Measurements from ENCODE around the gene PDSS1.

PDSS1 gene

DNA sequence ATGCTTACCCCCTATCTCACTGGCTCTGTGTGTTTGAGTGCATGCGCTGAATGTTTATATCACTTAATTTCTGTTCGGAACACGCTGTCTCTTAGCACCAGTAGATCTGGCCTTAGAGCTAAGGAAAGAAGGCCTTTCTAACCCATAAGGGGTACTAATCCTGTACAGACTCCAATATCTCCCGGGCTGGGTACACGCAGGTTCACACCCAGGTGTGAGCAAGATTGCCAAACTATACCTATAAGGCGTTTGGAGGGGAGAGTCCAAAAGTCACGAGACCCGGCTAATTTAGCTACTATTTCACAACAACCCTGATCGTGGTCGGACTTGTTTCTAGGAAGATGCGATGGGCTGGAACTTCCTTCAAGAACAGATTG lies 727 bp upstream of the PDSS1 start:
- Histone ChIP-seq H3F3A (ENCODE audit: insufficient read depth, low read length) (no peaks in the 10 kb centered on the region), H3K9me2 (replicated peaks; ENCODE audit: insufficient read depth, low read length) (no peaks in the 10 kb centered on the region), H3K79me2 (ENCODE audit: low read length) (peaks cover 41% of the 10 kb centered on the region), H3K27me3 (replicated peaks; ENCODE audit: insufficient read depth, low read length) (no peaks in the 10 kb centered on the region), H3K4me2 (ENCODE audit: low read depth, low read length) (peak overlapping the region; percentile 99), H3K4me1 (ENCODE audit: low read length) (peaks cover 5% of the 10 kb centered on the region; the same call in 1 of the 2 replicates), H3K4me3 (ENCODE audit: low read length) (peak overlapping the region; percentile 86), H3K9me3 (replicated peaks; ENCODE audit: insufficient read depth, low read length) (no peaks in the 10 kb centered on the region), H2AFZ (ENCODE audit: low read length) (peak overlapping the region; percentile 94), H4K20me1 (ENCODE audit: insufficient read depth, low read length) (no peaks in the 10 kb centered on the region), H3K9ac (ENCODE audit: low read length) (peak overlapping the region; percentile 93), H3K27ac (ENCODE audit: low read length) (peak overlapping the region; percentile 81; the same call in 1 of the 2 replicates), H3K36me3 (replicated peaks; ENCODE audit: insufficient read depth, low read length) (no peaks in the 10 kb centered on the region)
- DNase-seq: no peak
- TF ChIP-seq EZH2phosphoT487 (IDR thresholded peaks at IDR 0.05; ENCODE audit: low read length): no peak
- TF ChIP-seq EZH2 (optimal IDR thresholded peaks at IDR 0.05; ENCODE audit: low read depth, low read length): no peak
- TF ChIP-seq, protein P1, sequence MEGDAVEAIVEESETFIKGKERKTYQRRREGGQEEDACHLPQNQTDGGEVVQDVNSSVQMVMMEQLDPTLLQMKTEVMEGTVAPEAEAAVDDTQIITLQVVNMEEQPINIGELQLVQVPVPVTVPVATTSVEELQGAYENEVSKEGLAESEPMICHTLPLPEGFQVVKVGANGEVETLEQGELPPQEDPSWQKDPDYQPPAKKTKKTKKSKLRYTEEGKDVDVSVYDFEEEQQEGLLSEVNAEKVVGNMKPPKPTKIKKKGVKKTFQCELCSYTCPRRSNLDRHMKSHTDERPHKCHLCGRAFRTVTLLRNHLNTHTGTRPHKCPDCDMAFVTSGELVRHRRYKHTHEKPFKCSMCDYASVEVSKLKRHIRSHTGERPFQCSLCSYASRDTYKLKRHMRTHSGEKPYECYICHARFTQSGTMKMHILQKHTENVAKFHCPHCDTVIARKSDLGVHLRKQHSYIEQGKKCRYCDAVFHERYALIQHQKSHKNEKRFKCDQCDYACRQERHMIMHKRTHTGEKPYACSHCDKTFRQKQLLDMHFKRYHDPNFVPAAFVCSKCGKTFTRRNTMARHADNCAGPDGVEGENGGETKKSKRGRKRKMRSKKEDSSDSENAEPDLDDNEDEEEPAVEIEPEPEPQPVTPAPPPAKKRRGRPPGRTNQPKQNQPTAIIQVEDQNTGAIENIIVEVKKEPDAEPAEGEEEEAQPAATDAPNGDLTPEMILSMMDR (IDR thresholded peaks at IDR 0.05; ENCODE audit: low read length): no peak

DNA sequence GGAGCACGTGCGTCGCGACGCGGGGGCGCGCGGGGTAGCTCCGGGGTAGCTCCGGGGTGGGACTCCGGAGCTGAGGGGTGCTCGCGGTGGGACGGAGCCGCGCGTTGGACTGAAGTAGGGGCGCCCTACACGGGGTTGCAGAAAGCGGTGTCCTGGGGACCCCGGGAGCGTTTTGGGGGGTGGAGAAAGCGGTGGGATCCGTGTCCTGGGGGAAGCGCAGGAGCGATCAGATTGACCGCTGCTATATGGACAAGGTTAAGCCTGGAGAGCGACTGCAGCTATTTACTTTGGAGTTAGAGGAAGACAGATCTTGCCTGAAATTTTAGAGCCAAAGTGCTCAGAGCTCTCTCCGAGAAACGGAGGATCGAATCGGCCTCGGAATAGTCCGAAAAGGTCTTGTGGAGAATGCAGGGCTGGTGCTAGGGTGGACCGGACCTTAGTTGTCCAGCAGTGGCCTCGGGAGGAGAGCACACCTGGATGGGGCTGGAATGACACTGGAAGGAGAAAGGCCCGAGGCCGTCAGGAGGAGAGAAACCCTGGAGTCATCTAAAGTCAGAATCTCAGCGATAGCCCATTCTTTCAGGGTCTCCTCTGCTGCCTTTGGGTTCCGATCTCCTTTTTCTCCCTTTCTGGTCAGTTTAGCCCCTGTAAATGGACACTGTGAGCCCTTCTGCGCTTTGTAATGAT lies 564 bp downstream of the PDSS1 start:
- Histone ChIP-seq H3F3A (ENCODE audit: insufficient read depth, low read length) (no peaks in the 10 kb centered on the region), H3K36me3 (replicated peaks; ENCODE audit: insufficient read depth, low read length) (no peaks in the 10 kb centered on the region), H3K4me2 (ENCODE audit: low read depth, low read length) (peak overlapping the region; percentile 72), H3K9ac (ENCODE audit: low read length) (peak overlapping the region; percentile 93), H3K9me3 (replicated peaks; ENCODE audit: insufficient read depth, low read length) (no peaks in the 10 kb centered on the region), H3K4me3 (ENCODE audit: low read length) (peak overlapping the region; percentile 86), H2AFZ (ENCODE audit: low read length) (peak overlapping the region; percentile 71), H3K9me2 (replicated peaks; ENCODE audit: insufficient read depth, low read length) (no peaks in the 10 kb centered on the region), H3K79me2 (ENCODE audit: low read length) (peaks cover 54% of the 10 kb centered on the region), H3K27me3 (replicated peaks; ENCODE audit: insufficient read depth, low read length) (no peaks in the 10 kb centered on the region), H4K20me1 (ENCODE audit: insufficient read depth, low read length) (no peaks in the 10 kb centered on the region), H3K27ac (ENCODE audit: low read length) (peak overlapping the region; percentile 81; the same call in 1 of the 2 replicates), H3K4me1 (ENCODE audit: low read length) (peaks cover 5% of the 10 kb centered on the region; the same call in 1 of the 2 replicates)
- TF ChIP-seq, protein P1 (IDR thresholded peaks at IDR 0.05; ENCODE audit: low read length): no peak
- TF ChIP-seq EZH2phosphoT487 (IDR thresholded peaks at IDR 0.05; ENCODE audit: low read length) (no peak), EZH2 (optimal IDR thresholded peaks at IDR 0.05; ENCODE audit: low read depth, low read length) (no peak)
- DNase-seq: no peak

DNA sequence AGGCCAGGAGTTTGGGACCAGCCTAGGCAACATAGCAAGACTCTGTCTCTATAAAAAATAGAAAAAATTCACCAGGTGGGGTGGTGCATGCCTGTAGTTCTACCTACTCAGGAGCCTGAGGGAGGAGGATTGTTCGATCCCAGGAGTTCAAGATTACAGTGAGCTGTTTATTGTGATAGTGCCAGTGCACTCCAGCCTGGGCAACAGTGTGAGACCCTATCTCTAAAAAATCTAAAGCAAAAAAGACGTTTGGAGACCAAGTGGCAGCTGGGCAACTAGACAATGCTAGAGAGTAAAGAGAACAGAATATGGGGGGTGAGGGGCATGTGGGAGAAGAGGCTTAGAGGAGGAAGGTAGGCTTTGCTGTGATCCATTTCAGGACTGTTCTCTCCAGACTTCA lies 1.4 kb downstream of the PDSS1 start:
- Histone ChIP-seq H3K9me3 (replicated peaks; ENCODE audit: insufficient read depth, low read length) (no peaks in the 10 kb centered on the region), H4K20me1 (ENCODE audit: insufficient read depth, low read length) (no peaks in the 10 kb centered on the region), H3K4me1 (ENCODE audit: low read length) (peaks cover 5% of the 10 kb centered on the region; the same call in 1 of the 2 replicates), H3K27me3 (replicated peaks; ENCODE audit: insufficient read depth, low read length) (no peaks in the 10 kb centered on the region), H3K9ac (ENCODE audit: low read length) (peak overlapping the region; percentile 93; the same call in 1 of the 2 replicates), H2AFZ (ENCODE audit: low read length) (no peak overlapping the region), H3K4me2 (ENCODE audit: low read depth, low read length) (peak overlapping the region; percentile 72), H3F3A (ENCODE audit: insufficient read depth, low read length) (no peaks in the 10 kb centered on the region), H3K9me2 (replicated peaks; ENCODE audit: insufficient read depth, low read length) (no peaks in the 10 kb centered on the region), H3K27ac (ENCODE audit: low read length) (no peak overlapping the region), H3K4me3 (ENCODE audit: low read length) (peak overlapping the region; percentile 86), H3K79me2 (ENCODE audit: low read length) (peaks cover 59% of the 10 kb centered on the region), H3K36me3 (replicated peaks; ENCODE audit: insufficient read depth, low read length) (no peaks in the 10 kb centered on the region)
- DNase-seq: no peak
- TF ChIP-seq, protein P1 (IDR thresholded peaks at IDR 0.05; ENCODE audit: low read length): no peak
- TF ChIP-seq EZH2phosphoT487 (IDR thresholded peaks at IDR 0.05; ENCODE audit: low read length) (no peak), EZH2 (optimal IDR thresholded peaks at IDR 0.05; ENCODE audit: low read depth, low read length) (no peak)

Data from MM.1S (cell line).